HTR-8/SVneo (cell line): ENCODE data around the gene SCAMP5.

ENCODE experiments used
- DNase-seq: peaks from one replicate; pipeline ENCODE4 v3.0.0; 2011; ENCODE audit warnings: low spot score, mixed read lengths; ENCODE audit not compliant: insufficient read length
- FAIRE-seq: peaks from 2 replicates; lab custom pipeline; 2011; peaks lifted over from hg19 to GRCh38; lab: Jason Lieb, UNC

SCAMP5 gene

GRCh38 chr15:75065467-75065850, 70.1 kb downstream of the SCAMP5 start:
- DNase-seq = no peak
- no peak for FAIRE-seq

DNA sequence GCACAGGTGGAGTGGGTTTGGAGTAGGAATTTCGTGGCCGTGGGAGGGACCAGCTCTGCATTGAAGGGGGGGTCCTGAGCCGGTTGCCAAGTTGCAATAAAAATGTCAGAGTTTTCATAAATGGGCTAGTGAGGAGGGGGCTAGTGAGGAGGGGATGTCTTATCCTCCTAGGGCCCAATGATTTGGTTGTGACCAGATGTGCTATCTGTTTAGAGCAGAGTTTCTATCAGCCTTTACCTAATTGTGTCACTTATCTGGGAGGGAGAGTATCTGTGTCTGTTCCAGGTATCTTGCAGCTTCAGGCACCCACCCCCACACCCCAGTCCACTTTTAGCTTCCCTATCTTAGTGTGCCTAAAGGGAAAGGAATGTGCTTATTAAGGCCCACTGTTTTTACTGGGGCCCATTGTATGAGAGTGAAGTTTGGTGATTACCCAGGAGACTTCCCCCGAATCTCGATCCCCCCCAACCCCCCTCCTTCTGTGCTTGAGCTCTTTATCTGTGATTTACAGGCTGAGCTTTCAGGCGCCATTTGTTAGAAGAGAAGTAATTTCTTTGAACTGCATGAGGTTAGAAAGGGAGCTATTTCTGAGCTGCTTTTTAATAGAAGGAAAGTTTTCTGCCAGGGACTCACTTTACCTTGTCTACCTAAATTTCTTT, 70.6 kb downstream of the SCAMP5 start:
- DNase-seq (no peak), FAIRE-seq (no peak)

DNA sequence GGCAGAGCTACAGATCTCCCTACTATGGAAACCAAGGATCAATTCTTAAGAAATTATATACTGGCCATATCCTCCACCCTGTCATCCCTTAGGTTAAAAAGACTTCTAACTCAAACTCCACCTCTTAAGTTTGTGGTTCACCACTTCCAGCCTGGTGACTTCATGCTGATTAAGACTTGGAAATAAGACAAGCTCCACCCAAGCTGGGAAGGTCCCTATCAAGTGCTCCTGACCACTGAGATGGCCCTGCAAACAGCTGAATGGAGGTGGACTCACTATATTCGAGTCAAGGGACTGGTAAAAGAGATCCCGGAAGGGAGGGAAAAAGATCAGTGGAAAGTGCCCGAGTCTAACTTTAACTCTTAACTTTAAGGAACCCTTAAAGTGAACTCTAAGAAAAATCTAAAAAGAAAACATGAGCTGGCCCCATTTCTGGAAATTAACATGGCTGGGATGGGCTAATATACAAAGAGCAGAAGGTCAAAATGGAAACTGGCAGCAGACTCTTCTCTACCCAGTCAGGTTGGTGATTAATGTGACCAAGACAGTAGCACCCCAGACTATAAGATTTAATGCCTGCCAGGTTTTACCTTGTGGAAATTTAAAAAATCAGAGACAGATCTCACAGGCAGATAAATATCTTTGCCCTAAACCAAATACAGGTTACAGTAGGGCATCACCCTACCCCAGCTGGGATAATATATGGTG, 71.9 kb downstream of the SCAMP5 start:
- DNase-seq (no peak), FAIRE-seq (no peak)

- no peak for DNase-seq
- no peak for FAIRE-seq
These were observed 73.4 kb downstream of the SCAMP5 start for GRCh38 chr15:75068748-75069147.

GRCh38 chr15:75069301-75069925, 74.0 kb downstream of the SCAMP5 start:
- FAIRE-seq (no peak), DNase-seq (no peak)

GRCh38 chr15:75070674-75071073, 75.3 kb downstream of the SCAMP5 start:
- FAIRE-seq (no peak), DNase-seq (no peak)
